ENCODE data around the gene TBL2. TPM values are rescaled to one million over a fixed set of nuclear protein-coding genes. Genes with fewer than 3 reads are reported as not detected.

Gene TBL2
- 48.4 to 52.2 TPM (median 50.4 TPM) in 5 replicates for total RNA-seq (2022; extraction: Qiagen RNA extraction)

GRCh38 chr7:73578342-73579128 is at the start of gene TBL2:
Gene TBL2, minus strand, starts transcription at chr7:73578579. Its CDS starts 30 bp downstream, at chr7:73578549.

GRCh38 chr7:73623798-73624668 is 45.7 kb upstream of the TBL2 start, which contains the start of gene MLXIPL:
Gene MLXIPL, minus strand, starts transcription at chr7:73624522. Its CDS starts 30 bp downstream, at chr7:73624492.

GRCh38 chr7:73557397-73558257 is 20.8 kb downstream of the TBL2 start, which contains the start of gene BCL7B:
Gene BCL7B, minus strand, starts transcription at chr7:73557690. Its CDS starts 112 bp downstream, at chr7:73557578.

GRCh38 chr7:73522105-73522872 is 56.1 kb downstream of the TBL2 start, which contains the start of gene BAZ1B:
Gene BAZ1B, minus strand, starts transcription at chr7:73522293. Its CDS starts 360 bp downstream, at chr7:73521933.

Other genes with a start within 250 kb of the TBL2 start
- gene FZD9, start 144.8 kb downstream of the TBL2 start, total RNA-seq (2022; extraction: Qiagen RNA extraction), result 1.6 to 2.4 TPM (median 2.2 TPM) in 5 replicates
- 49.8 to 60.2 TPM (median 56.6 TPM) in 5 replicates for gene BAZ1B, start 56.3 kb downstream of the TBL2 start, total RNA-seq (2022; extraction: Qiagen RNA extraction)
- gene BCL7B, start 20.9 kb downstream of the TBL2 start, total RNA-seq (2022; extraction: Qiagen RNA extraction), result 63.4 to 77.8 TPM (median 69.0 TPM) in 5 replicates
- 0.61 to 1.6 TPM (median 0.95 TPM) in 5 replicates for gene MLXIPL, start 45.9 kb upstream of the TBL2 start, total RNA-seq (2022; extraction: Qiagen RNA extraction)
- 3.3 to 6.4 TPM (median 5.5 TPM) in 5 replicates for gene VPS37D, start 89.3 kb upstream of the TBL2 start, total RNA-seq (2022; extraction: Qiagen RNA extraction)
- 7.6 to 10.1 TPM (median 9.8 TPM) in 5 replicates for gene DNAJC30, start 104.9 kb upstream of the TBL2 start, total RNA-seq (2022; extraction: Qiagen RNA extraction)
- 127 to 156 TPM (median 131 TPM) in 5 replicates for gene BUD23, start 105.0 kb upstream of the TBL2 start, total RNA-seq (2022; extraction: Qiagen RNA extraction)
- gene STX1A, start 141.1 kb upstream of the TBL2 start, total RNA-seq (2022; extraction: Qiagen RNA extraction), result 69.1 to 86.4 TPM (median 73.5 TPM) in 5 replicates
- gene ABHD11, start 160.2 kb upstream of the TBL2 start, total RNA-seq (2022; extraction: Qiagen RNA extraction), result 21.2 to 29.3 TPM (median 24.5 TPM) in 5 replicates
- 1.7 to 3.9 TPM (median 3.5 TPM) in 5 replicates for gene CLDN3, start 191.7 kb upstream of the TBL2 start, total RNA-seq (2022; extraction: Qiagen RNA extraction)

All from A549 treated with Mapracorat at 1 μM for 4 hours (cell line).